Measurements from ENCODE around the gene DLGAP1.

GRCh38 chr18:3815991-3816390, 639.1 kb downstream of the DLGAP1 start:
- no peak for TF ChIP-seq CTCF (IDR thresholded peaks at IDR 0.05)
- no peak for TF ChIP-seq POLR2A (IDR thresholded peaks at IDR 0.05)

Measured in testis (tissue), 2 donors.